Loucy (cell line): ENCODE measurements around the gene COG1.

Experiments used
- H2AFZ ChIP-seq: fragments of 200-600 bp; sonication (generic); 2 replicates; pipeline ENCODE4 v1.6.0; 2016; ENCODE audit warnings: antibody characterized with exemption, mild to moderate bottlenecking, low read length, moderate library complexity
- H3F3A ChIP-seq: fragments of 200-600 bp; 2 replicates; pipeline ENCODE4 v1.6.0; 2016; ENCODE audit warnings: antibody characterized with exemption, low read depth, mild to moderate bottlenecking
- H3K27me3 ChIP-seq: fragments of 200-600 bp; sonication (generic); 2 replicates; pipeline ENCODE4 v1.6.1; 2014; ENCODE audit warnings: low read length, mild to moderate bottlenecking; ENCODE audit not compliant: insufficient read depth, poor library complexity, severe bottlenecking
- H3K36me3 ChIP-seq: fragments of 200-600 bp; sonication (generic); 2 replicates; pipeline ENCODE4 v1.6.1; 2016; ENCODE audit warnings: low read length; ENCODE audit not compliant: insufficient read depth
- H3K4me1 ChIP-seq: fragments of 200-600 bp; sonication (generic); 2 replicates; pipeline ENCODE4 v1.5.1; 2014; ENCODE audit warnings: low read length, mild to moderate bottlenecking; ENCODE audit not compliant: insufficient read depth, poor library complexity, severe bottlenecking
- H3K4me2 ChIP-seq: fragments of 200-600 bp; sonication (generic); 2 replicates; pipeline ENCODE4 v1.6.0; 2014; ENCODE audit warnings: antibody characterized with exemption, low read length, low read depth, mild to moderate bottlenecking; ENCODE audit not compliant: poor library complexity, severe bottlenecking
- H3K4me3 ChIP-seq: fragments of 200-600 bp; sonication (generic); 2 replicates; pipeline ENCODE4 v1.5.1; 2014; ENCODE audit warnings: low read length, mild to moderate bottlenecking, mixed read lengths; ENCODE audit not compliant: poor library complexity, severe bottlenecking
- H3K79me2 ChIP-seq: fragments of 200-600 bp; sonication (generic); 2 replicates; pipeline ENCODE4 v1.6.1; 2014; ENCODE audit warnings: low read length; ENCODE audit not compliant: insufficient read depth
- H3K9ac ChIP-seq: fragments of 200-600 bp; sonication (generic); 2 replicates; pipeline ENCODE4 v1.6.0; 2014; ENCODE audit warnings: mild to moderate bottlenecking, low read depth, low read length, moderate library complexity; ENCODE audit not compliant: poor library complexity, severe bottlenecking
- H3K9me2 ChIP-seq: fragments of 200-600 bp; sonication (generic); replicated peaks from 2 replicates; pipeline ENCODE4 v1.6.1; 2016; ENCODE audit warnings: low read depth, low read length, mixed read lengths
- H3K9me3 ChIP-seq: fragments of 200-600 bp; sonication (generic); 2 replicates; pipeline ENCODE4 v1.6.1; 2014; ENCODE audit warnings: mild to moderate bottlenecking, antibody characterized with exemption, low read length, low read depth; ENCODE audit not compliant: insufficient read depth
- H4K20me1 ChIP-seq: fragments of 200-600 bp; sonication (generic); 2 replicates; pipeline ENCODE4 v1.6.0; 2014; ENCODE audit warnings: antibody characterized with exemption, low read length, mild to moderate bottlenecking; ENCODE audit not compliant: insufficient read depth, poor library complexity, severe bottlenecking
- CTCF ChIP-seq: fragments of 200-600 bp; sonication (generic); conservative IDR thresholded peaks from 2 replicates; pipeline ENCODE4 v1.5.1; 2014; ENCODE audit warnings: mild to moderate bottlenecking, antibody characterized with exemption, low read length
- EZH2phosphoT487 ChIP-seq: fragments of 200-600 bp; IDR thresholded peaks from 2 replicates; pipeline ENCODE4 v1.6.1; 2018; ENCODE audit warnings: antibody characterized with exemption, mild to moderate bottlenecking, moderate library complexity, borderline replicate concordance

Gene COG1

DNA sequence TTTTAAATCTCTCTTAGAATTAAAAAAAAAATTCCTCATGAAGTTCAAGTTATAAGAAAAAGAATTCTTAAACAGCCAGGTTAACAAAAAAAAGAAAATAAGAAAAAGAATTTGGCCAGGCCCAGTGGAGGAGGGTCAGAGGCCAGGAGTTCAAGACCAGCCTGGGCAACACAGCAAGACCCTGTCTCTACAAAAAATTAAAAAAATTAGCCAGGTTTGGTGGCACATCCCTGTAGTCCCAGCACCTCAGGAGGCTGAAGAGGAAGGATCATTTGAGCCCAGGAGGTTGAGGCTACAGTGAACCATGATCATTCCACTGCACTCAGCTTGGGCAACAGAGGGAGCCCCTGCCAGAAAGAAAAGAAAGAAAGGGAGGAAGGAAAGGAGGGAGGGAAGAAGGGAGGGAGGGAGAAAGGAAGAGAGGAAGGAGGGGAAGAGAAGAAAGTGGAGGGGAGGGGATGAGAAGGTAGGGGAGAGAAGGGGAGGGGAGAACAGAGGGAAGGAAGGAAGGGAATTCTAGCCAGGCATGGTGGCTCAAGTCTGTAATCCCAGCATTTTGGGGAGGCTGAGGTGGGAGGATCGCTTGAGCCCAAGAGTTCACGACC, 30.9 kb downstream of the COG1 start:
- H3K27me3 ChIP-seq, result no peaks in the 10 kb centered on the region
- H3K9me3 ChIP-seq, result no peaks in the 10 kb centered on the region
- TF ChIP-seq EZH2phosphoT487 (no peak), CTCF (no peak)
- no peak overlapping the region for H3K4me3 ChIP-seq
- peaks cover 38% of the 10 kb centered on the region for H4K20me1 ChIP-seq
- no peaks in the 10 kb centered on the region; the same call in 1 of the 2 replicates for H3K36me3 ChIP-seq
- H3K4me1 ChIP-seq, result peaks cover 31% of the 10 kb centered on the region
- H3K79me2 ChIP-seq, result peaks cover 83% of the 10 kb centered on the region
- no peak overlapping the region for H2AFZ ChIP-seq
- H3K9me2 ChIP-seq, result no peaks in the 10 kb centered on the region
- no peak overlapping the region for H3K4me2 ChIP-seq
- H3F3A ChIP-seq, result no peaks in the 10 kb centered on the region
- peak overlapping the region; percentile 35 for H3K9ac ChIP-seq

DNA sequence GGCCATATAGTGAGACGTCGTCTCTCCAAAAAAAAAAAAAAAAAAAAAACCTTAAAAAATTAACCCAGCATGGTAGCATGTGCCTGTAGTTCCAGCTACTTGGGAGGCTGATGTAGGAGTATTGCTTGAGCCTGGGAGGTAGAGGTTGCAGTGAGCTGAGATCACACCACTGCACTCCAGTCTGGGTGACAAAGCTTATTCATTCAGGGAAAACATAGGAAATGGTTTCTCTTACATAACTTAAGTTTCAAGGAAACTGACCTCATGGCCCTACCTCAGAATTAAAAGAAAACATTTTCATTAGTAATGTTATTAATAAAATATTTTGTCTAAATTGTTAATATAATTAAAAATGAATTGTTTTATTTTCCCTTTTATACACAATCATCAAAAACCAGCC, 31.4 kb downstream of the COG1 start:
- peak overlapping the region; percentile 58 for H3K9ac ChIP-seq
- H2AFZ ChIP-seq, result no peak overlapping the region
- H3K9me3 ChIP-seq, result no peaks in the 10 kb centered on the region
- H3K79me2 ChIP-seq, result peaks cover 88% of the 10 kb centered on the region
- peaks cover 43% of the 10 kb centered on the region for H4K20me1 ChIP-seq
- no peaks in the 10 kb centered on the region; the same call in 1 of the 2 replicates for H3K36me3 ChIP-seq
- H3K9me2 ChIP-seq, result no peaks in the 10 kb centered on the region
- peaks cover 36% of the 10 kb centered on the region for H3K4me1 ChIP-seq
- H3K27me3 ChIP-seq, result no peaks in the 10 kb centered on the region
- peak overlapping the region; percentile 72 for H3K4me2 ChIP-seq
- H3K4me3 ChIP-seq, result no peak overlapping the region
- 0 out of 2 replicates have a peak, but pooled peaks cover 4% of the 10 kb centered on the region for H3F3A ChIP-seq
- no peak for TF ChIP-seq EZH2phosphoT487
- TF ChIP-seq CTCF, result no peak

DNA sequence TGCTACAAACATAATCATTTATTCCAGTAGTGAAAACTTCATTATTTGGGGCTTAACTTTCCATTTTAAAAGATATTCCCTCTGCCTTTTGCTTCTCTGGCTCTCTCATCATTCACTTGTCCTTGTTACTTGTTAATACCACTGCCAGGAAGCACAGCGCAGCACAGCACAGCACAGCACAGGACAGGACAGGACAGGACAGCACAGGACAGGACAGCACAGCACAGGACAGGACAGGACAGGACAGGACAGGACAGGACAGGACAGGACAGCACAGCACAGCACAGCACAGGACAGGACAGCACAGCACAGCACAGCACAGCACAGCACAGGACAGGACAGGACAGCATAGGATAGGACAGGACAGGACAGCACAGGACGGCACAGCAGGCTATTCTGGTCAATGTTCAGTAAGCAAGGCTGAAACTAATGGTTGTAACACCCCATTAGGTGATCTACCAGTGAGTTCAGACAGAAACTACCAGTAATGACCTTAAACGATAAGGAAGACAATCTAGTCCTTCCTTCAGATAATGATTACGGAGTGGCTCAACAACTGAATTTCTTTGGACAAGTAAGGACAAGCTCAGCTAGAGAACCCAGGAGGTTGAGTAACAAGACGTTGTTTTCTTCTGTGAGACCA, 31.9 kb downstream of the COG1 start:
- Histone ChIP-seq H3K9me3 (no peaks in the 10 kb centered on the region), H3K9ac (peak overlapping the region; percentile 58), H3K27me3 (no peaks in the 10 kb centered on the region), H3K79me2 (peaks cover 94% of the 10 kb centered on the region), H3F3A (0 out of 2 replicates have a peak, but pooled peaks cover 5% of the 10 kb centered on the region), H3K9me2 (no peaks in the 10 kb centered on the region), H3K36me3 (no peaks in the 10 kb centered on the region), H3K4me1 (peaks cover 39% of the 10 kb centered on the region), H3K4me3 (peak overlapping the region; percentile 52), H3K4me2 (peak overlapping the region; percentile 72), H2AFZ (no peak overlapping the region), H4K20me1 (peaks cover 46% of the 10 kb centered on the region)
- TF ChIP-seq CTCF (no peak), EZH2phosphoT487 (no peak)
